WERI-Rb-1 (cell line): Measurements from ENCODE around the gene NDRG3.
A peak's percentile ranks its signal among the peaks of the same experiment; 100 is the strongest.

Source experiments
- DNase-seq: peaks from one replicate; pipeline ENCODE4 v3.0.0-alpha.2; 2020
- H3K27ac ChIP-seq: fragments of 250-450 bp; sonication (Bioruptor Pico); 2 replicates; pipeline ENCODE4 v1.5.1; 2020; ENCODE audit warnings: mild to moderate bottlenecking, moderate library complexity
- H3K27me3 ChIP-seq: fragments of 250-450 bp; sonication (Bioruptor Pico); 2 replicates; pipeline ENCODE4 v1.5.1; 2021; ENCODE audit warnings: mild to moderate bottlenecking, low read depth, moderate library complexity; ENCODE audit not compliant: insufficient read depth, severe bottlenecking
- H3K36me3 ChIP-seq: fragments of 250-450 bp; sonication (Bioruptor Pico); 2 replicates; pipeline ENCODE4 v1.5.1; 2020; ENCODE audit warnings: mild to moderate bottlenecking, moderate library complexity
- H3K4me3 ChIP-seq: 2 replicates; pipeline ENCODE4 v1.5.1; 2011; ENCODE audit warnings: low read depth, mild to moderate bottlenecking, control low read depth, low read length
- H3K9me3 ChIP-seq: fragments of 250-450 bp; sonication (Bioruptor Pico); 2 replicates; pipeline ENCODE4 v1.5.1; 2021; ENCODE audit warnings: mild to moderate bottlenecking, moderate library complexity; ENCODE audit not compliant: severe bottlenecking
- CTCF ChIP-seq: IDR thresholded peaks from 2 replicates; pipeline ENCODE4 v1.5.1; 2011; ENCODE audit warnings: low read depth, mild to moderate bottlenecking, control low read depth, inconsistent platforms, low read length

The NDRG3 gene

DNA sequence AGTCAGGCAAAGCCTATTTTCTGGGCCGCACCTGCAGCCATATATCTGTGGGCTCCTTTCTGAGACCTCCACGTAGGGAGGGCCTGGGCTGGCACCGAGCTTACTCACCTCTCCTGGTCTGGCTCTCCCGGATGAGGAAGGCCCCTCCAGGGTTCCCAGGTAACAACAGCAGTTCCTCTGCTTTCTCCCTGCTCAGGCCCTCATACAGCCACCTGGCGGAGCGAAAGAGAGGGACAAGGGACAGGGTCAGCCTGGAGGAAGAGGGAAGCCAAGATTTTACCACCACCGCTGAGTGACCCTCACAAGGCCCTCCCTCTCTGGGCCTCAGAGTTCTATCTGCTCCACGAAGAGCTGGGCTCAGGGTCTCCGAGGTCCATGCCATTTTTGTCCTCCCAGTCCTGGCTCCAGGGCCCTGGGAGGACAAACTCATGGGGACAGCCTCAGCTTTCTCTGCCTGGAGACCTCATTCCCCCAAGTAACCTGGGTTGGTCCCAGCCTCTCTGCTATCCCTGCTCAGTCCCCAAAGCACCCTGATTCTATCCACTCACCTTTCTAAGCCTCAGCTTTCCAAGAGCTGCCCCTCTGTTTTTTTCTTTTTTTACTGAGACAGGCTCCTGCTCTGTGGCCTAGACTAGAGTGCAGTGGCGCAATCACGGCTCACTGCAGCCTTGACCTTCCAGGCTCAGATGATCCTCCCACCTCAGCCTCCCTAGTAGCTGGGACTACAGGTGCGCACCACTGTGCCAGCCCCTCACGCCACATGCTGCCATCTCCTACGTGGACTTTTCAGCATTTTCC is 113.2 kb downstream of the NDRG3 start:
- TF ChIP-seq CTCF: 0 out of 2 replicates have a peak, but pooled peaks have one; percentile 1
- Histone ChIP-seq H3K36me3 (no peaks in the 10 kb centered on the region), H3K4me3 (no peak overlapping the region), H3K9me3 (no peaks in the 10 kb centered on the region), H3K27ac (no peak overlapping the region), H3K27me3 (no peaks in the 10 kb centered on the region)
- no peak for DNase-seq

- no peak overlapping the region for H3K27ac ChIP-seq
- H3K9me3 ChIP-seq: no peaks in the 10 kb centered on the region
- H3K27me3 ChIP-seq: no peaks in the 10 kb centered on the region
- H3K36me3 ChIP-seq: no peaks in the 10 kb centered on the region
- H3K4me3 ChIP-seq: no peak overlapping the region
- TF ChIP-seq CTCF: no peak
- DNase-seq: no peak
Observed at GRCh38 chr20:36632147-36632486, 113.8 kb downstream of the NDRG3 start.

DNA sequence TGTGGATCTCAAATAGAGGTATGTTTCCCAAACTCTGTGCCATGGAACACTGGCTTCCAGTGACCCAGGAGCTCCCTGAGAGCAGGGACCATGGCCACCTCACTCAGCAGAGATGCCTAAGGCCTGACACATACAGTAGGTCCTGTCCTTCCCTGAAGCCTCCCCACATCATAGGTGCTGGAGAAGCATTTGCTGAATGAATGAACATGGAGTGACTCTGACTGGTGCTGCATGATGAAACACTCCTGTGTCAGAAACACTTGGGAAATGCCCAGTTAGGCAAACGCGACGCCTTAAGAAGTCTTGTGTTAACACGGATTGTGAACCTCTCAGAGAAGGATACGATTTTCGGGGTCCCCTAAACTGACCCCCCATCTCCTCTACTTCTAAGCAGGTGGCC is 114.2 kb downstream of the NDRG3 start:
- Histone ChIP-seq H3K27ac (no peak overlapping the region), H3K27me3 (no peaks in the 10 kb centered on the region), H3K4me3 (no peak overlapping the region), H3K36me3 (no peaks in the 10 kb centered on the region), H3K9me3 (no peaks in the 10 kb centered on the region)
- DNase-seq: no peak
- no peak for TF ChIP-seq CTCF

DNA sequence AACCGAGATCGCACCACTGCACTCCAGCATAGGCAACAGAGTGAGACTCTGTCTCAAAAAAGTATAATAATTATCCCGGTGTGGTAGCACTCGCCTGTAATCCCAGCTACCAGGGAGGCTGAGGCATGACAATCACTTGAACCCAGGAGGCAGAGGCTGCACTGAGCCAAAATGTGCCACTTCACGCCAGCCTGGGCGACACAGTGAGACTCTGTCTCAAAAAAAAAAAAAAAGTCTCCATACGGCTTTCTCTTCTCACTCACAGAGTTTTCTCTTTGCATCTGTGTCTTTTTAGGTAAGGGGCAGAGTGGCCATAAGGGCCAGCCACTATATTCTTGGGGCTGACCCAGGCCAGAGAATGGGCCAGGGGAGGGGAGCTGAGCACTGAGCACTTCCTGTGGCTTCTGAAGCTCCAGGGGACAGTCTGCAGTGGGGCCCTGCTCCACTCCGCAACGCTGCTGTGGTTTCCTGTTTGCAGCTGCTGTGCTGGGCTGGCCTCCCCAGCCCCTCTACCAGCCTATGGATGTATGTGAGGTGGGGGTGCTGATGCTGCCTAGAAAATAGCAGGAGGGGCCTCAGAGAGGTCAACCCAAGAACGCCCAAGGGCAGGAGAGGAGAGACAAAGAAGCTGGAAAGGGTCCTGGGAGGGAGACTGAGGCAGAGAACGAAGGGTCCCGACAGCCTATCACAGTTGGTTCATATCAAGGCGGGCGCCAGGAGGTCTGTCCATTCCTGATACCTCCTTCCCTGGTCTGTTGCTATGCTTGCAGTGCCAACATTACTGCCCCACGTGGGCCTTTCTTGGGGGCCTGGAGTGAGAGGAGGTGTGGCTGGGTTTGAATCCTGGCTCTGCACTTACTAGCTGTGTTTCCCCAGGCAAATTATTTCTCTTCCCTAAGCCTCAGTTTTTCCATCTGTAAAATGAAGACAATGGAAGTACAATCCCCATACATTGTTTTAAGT is 115.9 kb downstream of the NDRG3 start:
- TF ChIP-seq CTCF: no peak
- no peak for DNase-seq
- Histone ChIP-seq H3K9me3 (no peaks in the 10 kb centered on the region), H3K36me3 (no peaks in the 10 kb centered on the region), H3K27me3 (no peaks in the 10 kb centered on the region), H3K27ac (no peak overlapping the region), H3K4me3 (no peak overlapping the region)

DNA sequence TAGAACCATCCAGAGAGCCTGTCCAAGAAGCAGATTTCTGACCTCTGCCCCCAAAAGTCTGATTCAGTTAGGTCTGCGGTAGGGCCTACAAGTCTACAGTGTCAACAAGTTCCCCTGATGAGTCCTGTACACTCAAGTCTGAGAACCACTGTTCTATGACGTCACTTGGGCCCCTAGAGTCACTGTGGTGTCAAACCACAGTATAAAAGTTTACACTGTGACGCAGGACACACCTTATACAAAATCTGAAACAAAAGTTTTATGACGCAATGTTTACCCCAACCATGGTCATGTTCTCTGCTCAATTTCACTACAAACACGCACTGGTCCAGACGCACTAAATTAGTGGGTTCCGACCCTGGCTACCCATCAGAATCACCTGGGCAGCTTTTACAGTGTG is 117.8 kb downstream of the NDRG3 start:
- Histone ChIP-seq H3K4me3 (no peak overlapping the region), H3K36me3 (no peaks in the 10 kb centered on the region), H3K9me3 (no peaks in the 10 kb centered on the region), H3K27me3 (no peaks in the 10 kb centered on the region), H3K27ac (no peak overlapping the region)
- TF ChIP-seq CTCF: no peak
- no peak for DNase-seq
